ENCODE measurements around the gene CPHXL2. TPM values are rescaled to one million over a fixed set of nuclear protein-coding genes. Genes with fewer than 3 reads are reported as not detected.

CPHXL2 gene
- total RNA-seq, 1 donor from 2014 or later: not detected

DNA sequence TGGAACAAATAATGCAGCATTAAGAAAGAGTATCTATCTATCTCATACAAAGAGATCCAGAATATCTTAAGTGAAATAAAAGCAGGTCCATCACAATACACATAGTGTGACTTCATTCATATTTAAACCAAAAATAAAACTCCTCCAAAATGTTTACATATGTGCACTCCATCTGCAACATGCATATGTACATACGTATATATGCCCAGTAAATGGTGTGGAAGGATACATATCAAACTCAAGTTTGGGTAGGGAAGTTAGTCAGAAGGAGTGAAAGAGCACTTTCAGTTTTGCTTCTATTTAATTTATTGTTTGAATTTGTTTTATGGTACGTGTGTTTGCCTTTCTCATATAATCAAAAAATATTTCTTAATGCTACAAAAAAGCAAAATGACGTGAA is 41.8 kb downstream of the CPHXL2 start:
- no peak for DNase-seq (ENCODE audit: low read depth)
- no peak for FAIRE-seq
- TF ChIP-seq, protein P1, sequence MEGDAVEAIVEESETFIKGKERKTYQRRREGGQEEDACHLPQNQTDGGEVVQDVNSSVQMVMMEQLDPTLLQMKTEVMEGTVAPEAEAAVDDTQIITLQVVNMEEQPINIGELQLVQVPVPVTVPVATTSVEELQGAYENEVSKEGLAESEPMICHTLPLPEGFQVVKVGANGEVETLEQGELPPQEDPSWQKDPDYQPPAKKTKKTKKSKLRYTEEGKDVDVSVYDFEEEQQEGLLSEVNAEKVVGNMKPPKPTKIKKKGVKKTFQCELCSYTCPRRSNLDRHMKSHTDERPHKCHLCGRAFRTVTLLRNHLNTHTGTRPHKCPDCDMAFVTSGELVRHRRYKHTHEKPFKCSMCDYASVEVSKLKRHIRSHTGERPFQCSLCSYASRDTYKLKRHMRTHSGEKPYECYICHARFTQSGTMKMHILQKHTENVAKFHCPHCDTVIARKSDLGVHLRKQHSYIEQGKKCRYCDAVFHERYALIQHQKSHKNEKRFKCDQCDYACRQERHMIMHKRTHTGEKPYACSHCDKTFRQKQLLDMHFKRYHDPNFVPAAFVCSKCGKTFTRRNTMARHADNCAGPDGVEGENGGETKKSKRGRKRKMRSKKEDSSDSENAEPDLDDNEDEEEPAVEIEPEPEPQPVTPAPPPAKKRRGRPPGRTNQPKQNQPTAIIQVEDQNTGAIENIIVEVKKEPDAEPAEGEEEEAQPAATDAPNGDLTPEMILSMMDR (IDR thresholded peaks at IDR 0.05; ENCODE audit: insufficient read depth, low read length, severe bottlenecking): no peak
- peaks cover 26% of the 10 kb centered on the region for H3K36me3 ChIP-seq (ENCODE audit: control insufficient read depth, insufficient read depth, low read length)
- no peaks in the 10 kb centered on the region for H3K27me3 ChIP-seq (ENCODE audit: control insufficient read depth, insufficient read depth, low read length)
- no peak overlapping the region for H3K4me3 ChIP-seq (ENCODE audit: low read depth, low read length)

DNA sequence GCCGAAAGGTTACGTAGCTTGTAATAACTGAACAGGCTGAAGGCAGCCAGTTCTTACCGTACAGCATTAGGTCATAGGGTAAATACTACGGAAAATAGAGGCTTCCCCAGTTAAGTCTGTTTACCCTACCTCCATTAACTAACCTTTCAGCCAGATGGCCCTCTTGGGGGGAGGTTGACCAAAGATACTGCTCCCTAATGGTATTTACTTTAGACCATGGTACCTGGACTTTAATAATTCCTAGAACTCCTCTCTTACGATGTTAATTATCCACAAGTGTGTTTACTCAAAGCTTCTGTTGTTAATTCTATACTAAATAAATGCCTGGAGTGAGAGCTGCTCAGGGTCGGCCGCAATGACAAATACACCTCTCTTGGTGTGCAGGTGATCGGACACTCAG is 44.0 kb downstream of the CPHXL2 start:
- DNase-seq (ENCODE audit: low read depth): no peak
- H3K36me3 ChIP-seq (ENCODE audit: control insufficient read depth, insufficient read depth, low read length): peaks cover 41% of the 10 kb centered on the region

DNA sequence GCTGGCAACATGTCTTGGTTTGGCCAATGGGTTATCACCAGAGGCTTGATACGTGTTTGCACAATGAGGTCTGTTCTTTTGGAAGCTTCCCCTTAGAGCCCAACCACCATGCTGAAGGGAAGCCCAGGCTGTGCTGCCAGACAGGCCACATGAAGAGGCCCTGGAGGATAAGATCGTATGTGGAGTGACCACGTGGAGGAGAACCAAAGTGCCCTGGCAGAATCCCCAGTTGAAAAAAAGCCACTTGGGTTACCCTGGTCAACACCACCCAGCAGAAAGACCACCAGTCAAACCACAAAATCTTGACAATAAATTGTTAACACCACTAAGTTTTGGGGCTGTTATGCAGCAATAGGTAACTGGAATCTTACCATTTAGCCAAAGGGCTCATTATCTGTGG is 46.8 kb downstream of the CPHXL2 start:
- no peak overlapping the region for H3K4me3 ChIP-seq (ENCODE audit: low read depth, low read length)
- H3K36me3 ChIP-seq (ENCODE audit: control insufficient read depth, insufficient read depth, low read length): peaks cover 31% of the 10 kb centered on the region
- TF ChIP-seq, protein P1 (IDR thresholded peaks at IDR 0.05; ENCODE audit: insufficient read depth, low read length, severe bottlenecking): no peak
- H3K27me3 ChIP-seq (ENCODE audit: control insufficient read depth, insufficient read depth, low read length): no peaks in the 10 kb centered on the region
- DNase-seq (ENCODE audit: low read depth): no peak
- FAIRE-seq: no peak

More for the DNA sequence above, 44.0 kb downstream of the CPHXL2 start:
- no peak for FAIRE-seq
- H3K27me3 ChIP-seq (ENCODE audit: control insufficient read depth, insufficient read depth, low read length): no peaks in the 10 kb centered on the region
- TF ChIP-seq, protein P1 (IDR thresholded peaks at IDR 0.05; ENCODE audit: insufficient read depth, low read length, severe bottlenecking): no peak
- no peak overlapping the region for H3K4me3 ChIP-seq (ENCODE audit: low read depth, low read length)

DNA sequence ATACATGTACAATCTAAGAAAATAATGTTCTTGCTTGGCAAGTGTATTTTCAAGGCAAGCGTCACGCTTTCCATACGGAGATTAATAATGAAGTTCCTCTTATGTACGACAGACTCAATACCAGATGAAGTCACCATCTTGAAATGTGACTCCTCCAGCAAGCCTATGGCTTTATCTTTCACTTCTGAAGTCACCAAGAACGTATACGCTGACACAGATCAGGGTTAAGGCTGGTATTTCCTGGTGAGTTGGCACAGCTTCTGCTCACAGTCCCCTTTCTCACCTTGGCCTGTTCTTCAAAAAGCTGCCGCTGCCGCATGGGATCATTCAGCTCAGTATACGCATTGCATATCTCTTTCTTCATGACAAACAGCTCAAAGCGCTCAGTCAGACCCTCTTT is 47.7 kb downstream of the CPHXL2 start:
- TF ChIP-seq, protein P1 (IDR thresholded peaks at IDR 0.05; ENCODE audit: insufficient read depth, low read length, severe bottlenecking): no peak
- H3K4me3 ChIP-seq (ENCODE audit: low read depth, low read length): no peak overlapping the region
- no peaks in the 10 kb centered on the region for H3K27me3 ChIP-seq (ENCODE audit: control insufficient read depth, insufficient read depth, low read length)
- DNase-seq (ENCODE audit: low read depth) (no peak), FAIRE-seq (no peak)
- H3K36me3 ChIP-seq (ENCODE audit: control insufficient read depth, insufficient read depth, low read length): peaks cover 30% of the 10 kb centered on the region

DNA sequence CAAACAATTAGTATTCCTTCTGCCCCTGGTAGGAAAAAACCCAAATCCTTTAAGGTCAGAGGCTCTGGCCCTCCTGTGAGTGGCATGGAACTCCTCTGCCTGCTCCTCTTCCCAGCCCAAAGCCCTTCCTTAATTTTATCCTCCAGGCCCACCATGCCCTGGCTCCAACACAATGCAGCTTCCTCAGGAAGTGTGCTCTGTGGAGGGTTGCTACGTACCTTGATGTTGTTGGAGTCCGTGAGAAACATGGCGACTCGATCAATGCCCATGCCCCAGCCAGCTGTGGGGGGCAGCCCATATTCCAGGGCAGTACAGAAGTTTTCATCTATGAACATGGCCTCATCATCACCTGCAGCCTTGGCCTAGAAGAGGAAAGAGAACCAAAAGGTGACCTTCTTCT is 48.5 kb downstream of the CPHXL2 start:
- TF ChIP-seq, protein P1 (IDR thresholded peaks at IDR 0.05; ENCODE audit: insufficient read depth, low read length, severe bottlenecking): no peak
- H3K27me3 ChIP-seq (ENCODE audit: control insufficient read depth, insufficient read depth, low read length): no peaks in the 10 kb centered on the region
- no peak for DNase-seq (ENCODE audit: low read depth)
- peaks cover 28% of the 10 kb centered on the region for H3K36me3 ChIP-seq (ENCODE audit: control insufficient read depth, insufficient read depth, low read length)
- H3K4me3 ChIP-seq (ENCODE audit: low read depth, low read length): no peak overlapping the region
- no peak for FAIRE-seq

DNA sequence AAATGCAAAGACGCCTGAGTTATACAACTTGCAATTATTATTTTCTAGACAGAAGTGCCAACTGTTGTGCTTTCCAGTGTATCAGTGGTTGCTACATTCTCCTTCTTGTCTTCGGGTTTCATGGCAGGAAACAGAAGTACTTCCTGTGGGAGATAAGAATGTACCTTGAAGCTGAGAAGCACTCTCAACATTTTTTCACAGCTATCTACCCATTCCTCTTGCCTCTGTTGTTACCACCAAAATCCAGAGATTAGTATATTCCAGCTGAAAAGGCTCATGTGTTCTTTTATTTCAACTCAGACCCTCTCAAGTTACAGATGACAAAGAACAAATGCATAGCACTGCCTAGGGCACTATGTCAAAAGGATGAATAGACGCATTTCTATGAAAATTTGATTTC is 49.0 kb downstream of the CPHXL2 start:
- Histone ChIP-seq H3K36me3 (ENCODE audit: control insufficient read depth, insufficient read depth, low read length) (peaks cover 28% of the 10 kb centered on the region), H3K4me3 (ENCODE audit: low read depth, low read length) (no peak overlapping the region), H3K27me3 (ENCODE audit: control insufficient read depth, insufficient read depth, low read length) (no peaks in the 10 kb centered on the region)
- TF ChIP-seq, protein P1 (IDR thresholded peaks at IDR 0.05; ENCODE audit: insufficient read depth, low read length, severe bottlenecking): no peak
- DNase-seq (ENCODE audit: low read depth) (no peak), FAIRE-seq (no peak)

Measured in bronchial epithelial cell (primary cell).